ENCODE results near the gene NOTCH1.

- TF ChIP-seq EZH2 (IDR thresholded peaks at IDR 0.05) (no peak), POLR2AphosphoS5 (IDR thresholded peaks at IDR 0.05; ENCODE audit: borderline replicate concordance, low read depth, low read length) (no peak), FOXP2 (optimal IDR thresholded peaks at IDR 0.05; ENCODE audit: control extremely low read depth, extremely low read length, insufficient read depth) (no peak)
Measured at GRCh38 chr9:136552117-136552703, 6.4 kb upstream of the NOTCH1 start.

All from SK-N-MC (cell line).